Stomach (tissue), 9 donors: ENCODE data around the gene KPNA6. TPM values are rescaled to one million over a fixed set of nuclear protein-coding genes. Genes with fewer than 3 reads are reported as not detected.

Experiments
- DNase-seq, 2 donors: peaks; one replicate each; pipeline versions ENCODE4 v3.0.0 to v3.0.0-alpha.2; 2013 to 2019
- H3K27ac ChIP-seq, 5 donors: fragments of 200-600 bp in 4 of 5; sonication (generic) in 4 of 5; one replicate each; pipeline ENCODE4 v1.5.1; 2013 to 2019; ENCODE audit warnings: mild to moderate bottlenecking in 1 of 5, moderate library complexity in 1 of 5
- H3K27me3 ChIP-seq, 3 donors: fragments of 200-600 bp; sonication (generic); one replicate each; pipeline ENCODE4 v1.5.1; 2017 to 2019; ENCODE audit warnings: mixed run types in 1 of 3
- H3K36me3 ChIP-seq, 4 donors: fragments of 200-600 bp; sonication (generic); 1 replicate in 3 of 4; 2 replicates in 1 of 4; pipeline ENCODE4 v1.5.1; 2016 to 2019
- H3K4me1 ChIP-seq, 4 donors: fragments of 200-600 bp; sonication (generic); one replicate each; pipeline ENCODE4 v1.5.1; 2016 to 2019
- H3K4me3 ChIP-seq, 4 donors: fragments of 200-600 bp; sonication (generic) in 3 of 4; one replicate each; pipeline ENCODE4 v1.5.1; 2016 to 2019; ENCODE audit warnings: mild to moderate bottlenecking in 1 of 4
- H3K9me3 ChIP-seq, 4 donors: fragments of 200-600 bp; sonication (generic); one replicate each; pipeline ENCODE4 v1.5.1; 2016 to 2019
- CTCF ChIP-seq, 7 experiments: fragments of 450-650 bp in 4 of 7; fragments of 200-600 bp in 3 of 7; sonication (generic) in 3 of 7; IDR thresholded peaks; one replicate each; pipeline ENCODE4 v1.5.1; 2016 to 2019; ENCODE audit warnings: antibody characterized with exemption in 7 of 7, control low read depth in 2 of 7, mild to moderate bottlenecking in 1 of 7
- EP300 ChIP-seq: sonication (generic); formaldehyde crosslinking; IDR thresholded peaks from one replicate; pipeline ENCODE4 v1.6.1; 2017; ENCODE audit warnings: antibody characterized with exemption
- POLR2A ChIP-seq, 4 donors: fragments of 450-650 bp; IDR thresholded peaks; one replicate each; pipeline ENCODE4 v1.6.1; 2016; ENCODE audit warnings: antibody characterized with exemption in 4 of 4, control low read depth in 2 of 4, mild to moderate bottlenecking in 1 of 4, moderate library complexity in 1 of 4
- POLR2AphosphoS5 ChIP-seq, 3 donors: sonication (generic); formaldehyde crosslinking; IDR thresholded peaks; one replicate each; pipeline ENCODE4 v1.6.1; 2016; ENCODE audit warnings: antibody characterized with exemption in 3 of 3
- WGBS, 5 donors: extraction: QIAGEN DNeasy Blood & Tissue Kit in 3 of 5; methylation state at CpG; one replicate each; pipeline versions ENCODE4 v1.1.5 to v1.1.7; 2013 to 2018; 5-methylcytosine and 5-hydroxymethylcytosine counted together
- intact Hi-C: fragments of 100-400 bp; cut with DNase I; formaldehyde crosslinking; loops from one replicate; pipeline ENCODE4 v1.15.1; 2023; ENCODE audit warnings: low total_unique reads
- polyA plus RNA-seq, 3 donors: library from polyadenylated mRNA; stranded (reverse); fragments of 200-250 nt; gene quantifications; one replicate each; pipeline ENCODE4 v1.2.3, GENCODE V29; 2013
- total RNA-seq, 5 donors: library from RNA; depleted of rRNA; stranded (reverse); fragments of >200 nt; gene quantifications; one replicate each; pipeline versions ENCODE4 v1.1.0 to v1.2.3, GENCODE V29; 2014 to 2016
- donor health status: healthy with polysubstance abuse.
- donor health status: Bipolar disorder and iron deficiency.
- donor health status: healthy.

KPNA6 gene
- total and polyA plus RNA-seq, 8 donors, result 7.6 to 38.0 (median 17.7) TPM

- 87 to 94% (median 87%) methylated on average over 3 of the region's 3 CpGs for WGBS, 5 donors
- Histone ChIP-seq H3K4me1 (peaks cover 11 to 33% (median 21%) of the 10 kb centered on the region in 4 donors), H3K27me3 (no peaks in the 10 kb centered on the region), H3K4me3 (no peak overlapping the region), H3K36me3 (peaks cover 60 to 82% (median 78%) of the 10 kb centered on the region in 4 donors), H3K27ac (no peak overlapping the region), H3K9me3 (no peaks in the 10 kb centered on the region)
- DNase-seq, result no peak
- intact Hi-C loops, result no loop called here
- TF ChIP-seq POLR2A (IDR thresholded peaks at IDR 0.05) (no peak), EP300 (no peak), CTCF (IDR thresholded peaks at IDR 0.05) (no peak), POLR2AphosphoS5 (IDR thresholded peaks at IDR 0.05) (no peak)
Observed at GRCh38 chr1:32195531-32195930, 87.7 kb downstream of the KPNA6 start.

GRCh38 chr1:32195972-32196823 is 88.3 kb downstream of the KPNA6 start:
- DNase-seq, result no peak
- H3K27me3 ChIP-seq, result no peaks in the 10 kb centered on the region
- H3K27ac ChIP-seq, result peak overlapping the region in 1 of 5 donors; percentile 8
- intact Hi-C loops, result no loop called here
- no peak overlapping the region for H3K4me3 ChIP-seq
- no peaks in the 10 kb centered on the region for H3K9me3 ChIP-seq
- no peak for TF ChIP-seq EP300
- peaks cover 53 to 75% (median 71%) of the 10 kb centered on the region in 4 donors for H3K36me3 ChIP-seq
- H3K4me1 ChIP-seq, result peaks cover 17 to 39% (median 26%) of the 10 kb centered on the region in 4 donors

DNA sequence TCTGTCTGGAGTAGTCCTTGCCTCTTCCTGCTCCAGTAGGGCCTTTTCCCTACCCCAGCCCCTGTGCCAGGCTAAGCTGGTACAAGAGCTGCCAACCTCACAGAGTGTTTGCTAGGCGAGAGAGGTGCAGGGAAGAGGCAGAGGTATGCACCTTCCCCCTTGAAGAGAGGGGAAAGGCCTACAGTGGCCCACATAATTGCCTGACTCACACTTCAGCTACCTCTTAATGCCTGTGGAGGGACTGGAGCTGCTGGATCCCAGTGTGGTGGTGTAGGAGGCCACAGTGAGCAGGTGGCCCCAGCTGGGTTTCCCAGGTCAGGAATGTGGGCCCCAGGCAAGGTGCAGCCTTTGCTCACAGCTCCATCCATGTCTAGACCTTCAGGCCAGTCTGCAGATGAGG is 89.2 kb downstream of the KPNA6 start:
- 54 to 91% (median 87%) methylated on average over 1 of the region's 1 CpG for WGBS, 5 donors
- Histone ChIP-seq H3K4me3 (no peak overlapping the region), H3K36me3 (peaks cover 44 to 67% (median 62%) of the 10 kb centered on the region in 4 donors), H3K27me3 (no peaks in the 10 kb centered on the region), H3K9me3 (no peaks in the 10 kb centered on the region), H3K27ac (peak overlapping the region in 1 of 5 donors; percentile 8), H3K4me1 (peaks cover 26 to 48% (median 35%) of the 10 kb centered on the region in 4 donors)
- DNase-seq, result no peak
- intact Hi-C loops, result no loop called here
- no peak for TF ChIP-seq EP300
- TF ChIP-seq POLR2AphosphoS5 (IDR thresholded peaks at IDR 0.05), result no peak
- TF ChIP-seq POLR2A (IDR thresholded peaks at IDR 0.05), result no peak
- no peak for TF ChIP-seq CTCF (IDR thresholded peaks at IDR 0.05)

GRCh38 chr1:32197837-32198236 is 90.0 kb downstream of the KPNA6 start:
- DNase-seq, result no peak
- intact Hi-C loops, result no loop called here
- H3K4me3 ChIP-seq, result no peak overlapping the region
- TF ChIP-seq POLR2AphosphoS5 (IDR thresholded peaks at IDR 0.05) (no peak), CTCF (IDR thresholded peaks at IDR 0.05) (no peak), EP300 (no peak), POLR2A (IDR thresholded peaks at IDR 0.05) (no peak)
- peaks cover 26 to 51% (median 36%) of the 10 kb centered on the region in 4 donors for H3K4me1 ChIP-seq
- peaks cover 37 to 59% (median 55%) of the 10 kb centered on the region in 4 donors for H3K36me3 ChIP-seq
- H3K27ac ChIP-seq, result peak overlapping the region in 1 of 5 donors; percentile 37
- WGBS, 5 donors, result 58 to 77% (median 69%) methylated on average over 5 to 6 of the region's 6 CpGs
- H3K9me3 ChIP-seq, result no peaks in the 10 kb centered on the region
- H3K27me3 ChIP-seq, result no peaks in the 10 kb centered on the region
